H1 (cell line): ENCODE measurements around the gene TAL2. TPM values are rescaled to one million over a fixed set of nuclear protein-coding genes. Genes with fewer than 3 reads are reported as not detected.

Experiments used
- CHD1 ChIP-seq: IDR thresholded peaks from 2 replicates; pipeline ENCODE4 v1.6.1; 2012; ENCODE audit warnings: low read depth, low read length, improper control_type of control experiment
- CTBP2 ChIP-seq: IDR thresholded peaks from 2 replicates; pipeline ENCODE4 v1.7.0; 2011; ENCODE audit warnings: borderline replicate concordance, mild to moderate bottlenecking, moderate library complexity, mixed read lengths, low read length; ENCODE audit not compliant: insufficient read depth, insufficient read length
- EGR1 ChIP-seq: IDR thresholded peaks from 2 replicates; pipeline ENCODE4 v1.6.1; 2011; ENCODE audit warnings: low read depth, low read length, borderline replicate concordance
- KDM5A ChIP-seq: fragments of 200-600 bp; IDR thresholded peaks from 2 replicates; pipeline ENCODE4 v1.7.1; 2012; ENCODE audit warnings: mild to moderate bottlenecking, low read length, inconsistent platforms, mixed read lengths
- NRF1 ChIP-seq: IDR thresholded peaks from 2 replicates; pipeline ENCODE4 v1.6.1; 2011; ENCODE audit warnings: mild to moderate bottlenecking, low read depth, low read length, improper control_type of control experiment
- SP1 ChIP-seq: IDR thresholded peaks from 2 replicates; pipeline ENCODE4 v1.6.1; 2011; ENCODE audit warnings: low read depth, low read length
- SP4 ChIP-seq: IDR thresholded peaks from 2 replicates; pipeline ENCODE4 v1.6.1; 2012; ENCODE audit warnings: low read length, inconsistent platforms
- polyA plus RNA-seq, 7 experiments: library from polyadenylated mRNA; depleted of rRNA in 3 of 7; stranded (reverse) in 5 of 7; unstranded in 2 of 7; fragments of >200 nt in 5 of 7; fragments of 200-250 nt in 2 of 7; gene quantifications; 1 replicate in 5 of 7; 2 replicates in 1 of 7; 4 replicates in 1 of 7; pipeline versions ENCODE4 v1.2.1 to v1.2.3, GENCODE V29; 2011 to 2013; ENCODE audit warnings: missing spikeins in 2 of 7, mixed read lengths in 2 of 7
- total RNA-seq: library from RNA; stranded (reverse); fragmentation: NEBNext Ultra II Directional; extraction: Animal tissue kit (Norgen Biotek cat#: 25700); gene quantifications from 2 replicates; pipeline ENCODE4 v1.2.1, GENCODE V29; 2021
- TF ChIP-seq, protein P1 (sequence below): fragments of 300-600 bp; sonication (generic); IDR thresholded peaks from 2 replicates; pipeline ENCODE4 v1.7.1; 2012; ENCODE audit warnings: low read length, moderate library complexity, mild to moderate bottlenecking, inconsistent platforms; ENCODE audit not compliant: insufficient replicate concordance
- TF ChIP-seq, protein P2 (sequence below): IDR thresholded peaks from 2 replicates; pipeline ENCODE4 v1.6.1; 2011; ENCODE audit warnings: low read length, improper control_type of control experiment
- TF ChIP-seq, protein P3 (sequence below): IDR thresholded peaks from 2 replicates; pipeline ENCODE4 v1.6.1; 2012; ENCODE audit warnings: inconsistent platforms

The TAL2 gene
- total and polyA plus RNA-seq, 2 of the 8 experiments (the other 6 are each of a cell fraction or from before 2014, with no cell fraction given) = 0.65 to 0.82 TPM

DNA sequence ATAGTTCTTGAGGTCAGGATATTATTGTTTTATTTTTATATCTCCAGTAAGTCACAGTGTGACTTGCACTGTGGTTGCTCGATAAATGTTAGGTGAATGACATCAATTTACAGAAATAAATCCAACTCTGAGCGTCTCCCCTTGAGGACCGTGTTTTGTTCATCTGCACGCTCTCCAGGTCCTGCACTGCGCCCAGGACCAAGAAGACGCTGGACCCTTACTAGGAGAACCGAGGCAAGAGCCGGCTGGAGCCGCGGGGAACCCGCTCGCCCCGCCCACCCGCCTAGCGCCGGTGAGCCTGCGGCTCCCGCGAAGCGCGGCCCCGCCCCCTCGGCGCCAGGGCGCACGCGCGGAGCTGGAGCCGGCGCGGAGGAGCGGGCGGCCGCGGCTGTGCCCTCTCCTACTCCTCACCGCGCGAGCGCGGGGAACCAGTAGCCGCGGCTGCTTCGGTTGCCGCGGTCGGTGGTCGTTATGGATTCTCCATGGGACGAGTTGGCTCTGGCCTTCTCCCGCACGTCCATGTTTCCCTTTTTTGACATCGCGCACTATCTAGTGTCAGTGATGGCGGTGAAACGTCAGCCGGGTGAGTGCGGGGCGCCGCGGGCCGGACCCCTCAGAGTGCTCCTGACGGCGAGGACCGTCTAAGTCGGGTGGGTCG, 32.1 kb downstream of the TAL2 start, which contains the start of gene TMEM38B (continued):
- TF ChIP-seq, protein P1, sequence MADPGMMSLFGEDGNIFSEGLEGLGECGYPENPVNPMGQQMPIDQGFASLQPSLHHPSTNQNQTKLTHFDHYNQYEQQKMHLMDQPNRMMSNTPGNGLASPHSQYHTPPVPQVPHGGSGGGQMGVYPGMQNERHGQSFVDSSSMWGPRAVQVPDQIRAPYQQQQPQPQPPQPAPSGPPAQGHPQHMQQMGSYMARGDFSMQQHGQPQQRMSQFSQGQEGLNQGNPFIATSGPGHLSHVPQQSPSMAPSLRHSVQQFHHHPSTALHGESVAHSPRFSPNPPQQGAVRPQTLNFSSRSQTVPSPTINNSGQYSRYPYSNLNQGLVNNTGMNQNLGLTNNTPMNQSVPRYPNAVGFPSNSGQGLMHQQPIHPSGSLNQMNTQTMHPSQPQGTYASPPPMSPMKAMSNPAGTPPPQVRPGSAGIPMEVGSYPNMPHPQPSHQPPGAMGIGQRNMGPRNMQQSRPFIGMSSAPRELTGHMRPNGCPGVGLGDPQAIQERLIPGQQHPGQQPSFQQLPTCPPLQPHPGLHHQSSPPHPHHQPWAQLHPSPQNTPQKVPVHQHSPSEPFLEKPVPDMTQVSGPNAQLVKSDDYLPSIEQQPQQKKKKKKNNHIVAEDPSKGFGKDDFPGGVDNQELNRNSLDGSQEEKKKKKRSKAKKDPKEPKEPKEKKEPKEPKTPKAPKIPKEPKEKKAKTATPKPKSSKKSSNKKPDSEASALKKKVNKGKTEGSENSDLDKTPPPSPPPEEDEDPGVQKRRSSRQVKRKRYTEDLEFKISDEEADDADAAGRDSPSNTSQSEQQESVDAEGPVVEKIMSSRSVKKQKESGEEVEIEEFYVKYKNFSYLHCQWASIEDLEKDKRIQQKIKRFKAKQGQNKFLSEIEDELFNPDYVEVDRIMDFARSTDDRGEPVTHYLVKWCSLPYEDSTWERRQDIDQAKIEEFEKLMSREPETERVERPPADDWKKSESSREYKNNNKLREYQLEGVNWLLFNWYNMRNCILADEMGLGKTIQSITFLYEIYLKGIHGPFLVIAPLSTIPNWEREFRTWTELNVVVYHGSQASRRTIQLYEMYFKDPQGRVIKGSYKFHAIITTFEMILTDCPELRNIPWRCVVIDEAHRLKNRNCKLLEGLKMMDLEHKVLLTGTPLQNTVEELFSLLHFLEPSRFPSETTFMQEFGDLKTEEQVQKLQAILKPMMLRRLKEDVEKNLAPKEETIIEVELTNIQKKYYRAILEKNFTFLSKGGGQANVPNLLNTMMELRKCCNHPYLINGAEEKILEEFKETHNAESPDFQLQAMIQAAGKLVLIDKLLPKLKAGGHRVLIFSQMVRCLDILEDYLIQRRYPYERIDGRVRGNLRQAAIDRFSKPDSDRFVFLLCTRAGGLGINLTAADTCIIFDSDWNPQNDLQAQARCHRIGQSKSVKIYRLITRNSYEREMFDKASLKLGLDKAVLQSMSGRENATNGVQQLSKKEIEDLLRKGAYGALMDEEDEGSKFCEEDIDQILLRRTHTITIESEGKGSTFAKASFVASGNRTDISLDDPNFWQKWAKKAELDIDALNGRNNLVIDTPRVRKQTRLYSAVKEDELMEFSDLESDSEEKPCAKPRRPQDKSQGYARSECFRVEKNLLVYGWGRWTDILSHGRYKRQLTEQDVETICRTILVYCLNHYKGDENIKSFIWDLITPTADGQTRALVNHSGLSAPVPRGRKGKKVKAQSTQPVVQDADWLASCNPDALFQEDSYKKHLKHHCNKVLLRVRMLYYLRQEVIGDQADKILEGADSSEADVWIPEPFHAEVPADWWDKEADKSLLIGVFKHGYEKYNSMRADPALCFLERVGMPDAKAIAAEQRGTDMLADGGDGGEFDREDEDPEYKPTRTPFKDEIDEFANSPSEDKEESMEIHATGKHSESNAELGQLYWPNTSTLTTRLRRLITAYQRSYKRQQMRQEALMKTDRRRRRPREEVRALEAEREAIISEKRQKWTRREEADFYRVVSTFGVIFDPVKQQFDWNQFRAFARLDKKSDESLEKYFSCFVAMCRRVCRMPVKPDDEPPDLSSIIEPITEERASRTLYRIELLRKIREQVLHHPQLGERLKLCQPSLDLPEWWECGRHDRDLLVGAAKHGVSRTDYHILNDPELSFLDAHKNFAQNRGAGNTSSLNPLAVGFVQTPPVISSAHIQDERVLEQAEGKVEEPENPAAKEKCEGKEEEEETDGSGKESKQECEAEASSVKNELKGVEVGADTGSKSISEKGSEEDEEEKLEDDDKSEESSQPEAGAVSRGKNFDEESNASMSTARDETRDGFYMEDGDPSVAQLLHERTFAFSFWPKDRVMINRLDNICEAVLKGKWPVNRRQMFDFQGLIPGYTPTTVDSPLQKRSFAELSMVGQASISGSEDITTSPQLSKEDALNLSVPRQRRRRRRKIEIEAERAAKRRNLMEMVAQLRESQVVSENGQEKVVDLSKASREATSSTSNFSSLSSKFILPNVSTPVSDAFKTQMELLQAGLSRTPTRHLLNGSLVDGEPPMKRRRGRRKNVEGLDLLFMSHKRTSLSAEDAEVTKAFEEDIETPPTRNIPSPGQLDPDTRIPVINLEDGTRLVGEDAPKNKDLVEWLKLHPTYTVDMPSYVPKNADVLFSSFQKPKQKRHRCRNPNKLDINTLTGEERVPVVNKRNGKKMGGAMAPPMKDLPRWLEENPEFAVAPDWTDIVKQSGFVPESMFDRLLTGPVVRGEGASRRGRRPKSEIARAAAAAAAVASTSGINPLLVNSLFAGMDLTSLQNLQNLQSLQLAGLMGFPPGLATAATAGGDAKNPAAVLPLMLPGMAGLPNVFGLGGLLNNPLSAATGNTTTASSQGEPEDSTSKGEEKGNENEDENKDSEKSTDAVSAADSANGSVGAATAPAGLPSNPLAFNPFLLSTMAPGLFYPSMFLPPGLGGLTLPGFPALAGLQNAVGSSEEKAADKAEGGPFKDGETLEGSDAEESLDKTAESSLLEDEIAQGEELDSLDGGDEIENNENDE = no peak
- no peak for TF ChIP-seq CHD1
- TF ChIP-seq SP1 = no peak
- TF ChIP-seq, protein P2, sequence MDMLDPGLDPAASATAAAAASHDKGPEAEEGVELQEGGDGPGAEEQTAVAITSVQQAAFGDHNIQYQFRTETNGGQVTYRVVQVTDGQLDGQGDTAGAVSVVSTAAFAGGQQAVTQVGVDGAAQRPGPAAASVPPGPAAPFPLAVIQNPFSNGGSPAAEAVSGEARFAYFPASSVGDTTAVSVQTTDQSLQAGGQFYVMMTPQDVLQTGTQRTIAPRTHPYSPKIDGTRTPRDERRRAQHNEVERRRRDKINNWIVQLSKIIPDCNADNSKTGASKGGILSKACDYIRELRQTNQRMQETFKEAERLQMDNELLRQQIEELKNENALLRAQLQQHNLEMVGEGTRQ = no peak
- peak; percentile 47 for TF ChIP-seq NRF1
- TF ChIP-seq, protein P3, sequence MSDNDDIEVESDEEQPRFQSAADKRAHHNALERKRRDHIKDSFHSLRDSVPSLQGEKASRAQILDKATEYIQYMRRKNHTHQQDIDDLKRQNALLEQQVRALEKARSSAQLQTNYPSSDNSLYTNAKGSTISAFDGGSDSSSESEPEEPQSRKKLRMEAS = no peak
- no peak for TF ChIP-seq SP4
- TF ChIP-seq CTBP2 = peak; percentile 77
- TF ChIP-seq EGR1 = no peak
- no peak for TF ChIP-seq KDM5A
